Gastrocnemius medialis (tissue), 4 donors: ENCODE measurements around the gene PSMD2.

Experiments used
- CTCF ChIP-seq, 5 experiments: fragments of 450-650 bp in 3 of 5; fragments of 200-600 bp in 2 of 5; sonication (generic) in 2 of 5; IDR thresholded peaks in 4 of 5; conservative IDR thresholded peaks in 1 of 5; 1 replicate in 4 of 5; 2 replicates in 1 of 5; pipeline ENCODE4 v1.5.1; 2016 to 2019; ENCODE audit warnings: antibody characterized with exemption in 5 of 5, mild to moderate bottlenecking in 3 of 5, moderate library complexity in 3 of 5
- POLR2A ChIP-seq, 2 donors: fragments of 450-650 bp; IDR thresholded peaks; one replicate each; pipeline ENCODE4 v1.6.1; 2017; ENCODE audit warnings: antibody characterized with exemption in 2 of 2, mild to moderate bottlenecking in 2 of 2, moderate library complexity in 2 of 2

GRCh38 chr3:184327171-184327570, 28.1 kb downstream of the PSMD2 start:
- TF ChIP-seq CTCF (IDR thresholded peaks at IDR 0.05 in 4 of 5, conservative IDR thresholded peaks at IDR 0.05 in 1 of 5) (no peak), POLR2A (IDR thresholded peaks at IDR 0.05) (no peak)
